ENCODE data around the gene ZNF467. TPM values are rescaled to one million over a fixed set of nuclear protein-coding genes. Genes with fewer than 3 reads are reported as not detected.

The ZNF467 gene
- total and polyA plus RNA-seq, 2 of the 8 experiments (the other 6 are each of a cell fraction or from before 2014, with no cell fraction given) = 0.50 to 0.51 TPM

DNA sequence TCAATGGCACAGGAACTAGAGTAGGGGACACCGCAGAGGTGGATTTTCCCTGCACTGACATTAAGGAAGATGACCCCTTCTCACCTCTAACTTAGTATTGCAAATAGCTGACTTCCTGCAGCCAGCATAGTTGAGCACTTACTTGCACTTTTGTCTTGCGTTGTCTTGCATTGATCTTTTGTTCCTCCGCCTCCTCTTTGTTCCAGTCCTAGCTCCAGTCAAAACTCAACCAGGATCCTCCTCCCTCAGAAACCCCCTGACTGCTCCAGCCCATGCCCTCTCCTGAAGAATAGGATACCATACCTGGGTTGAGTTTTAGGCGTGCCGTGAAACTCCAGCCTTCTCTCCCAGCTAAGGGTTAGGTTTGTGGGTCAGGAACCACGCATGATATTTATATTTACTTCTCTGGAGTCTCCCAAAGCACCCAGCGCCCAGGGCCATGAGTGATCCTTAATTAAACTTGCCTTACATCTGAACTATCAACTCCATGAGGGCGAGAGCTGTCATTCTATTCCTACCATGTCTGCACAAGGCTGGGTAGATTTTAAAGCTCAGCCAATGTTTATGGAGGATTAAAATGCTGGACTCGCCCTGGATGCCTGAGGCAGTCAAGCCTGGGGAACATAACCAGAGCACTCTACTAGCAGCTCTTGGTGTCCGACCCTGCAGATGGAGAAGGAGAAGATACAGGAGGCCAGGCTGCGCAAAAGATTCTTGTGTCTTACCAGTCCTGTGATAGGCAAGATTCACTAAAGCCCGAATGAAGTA, 14.1 kb downstream of the ZNF467 start (continued):
- no peak for TF ChIP-seq PHF8 (conservative IDR thresholded peaks at IDR 0.05; ENCODE audit: low read depth, low read length)
- no peak for TF ChIP-seq TCF12 (IDR thresholded peaks at IDR 0.05; ENCODE audit: low read depth, low read length)
- no peak for TF ChIP-seq SRF (IDR thresholded peaks at IDR 0.05; ENCODE audit: low read depth, low read length)
- no peak for TF ChIP-seq RFX5 (IDR thresholded peaks at IDR 0.05; ENCODE audit: borderline replicate concordance, low read depth, low read length)
- TF ChIP-seq SP4 (IDR thresholded peaks at IDR 0.05; ENCODE audit: low read length) = no peak
- TF ChIP-seq SIN3A (conservative IDR thresholded peaks at IDR 0.05 in 1 of 2, IDR thresholded peaks at IDR 0.05 in 1 of 2; ENCODE audit: low read depth in 1 of 2, low read length in 2 of 2) = no peak
- no peak for TF ChIP-seq RBBP5 (IDR thresholded peaks at IDR 0.05; ENCODE audit: borderline replicate concordance, low read depth, low read length)
- TF ChIP-seq SIRT6 (IDR thresholded peaks at IDR 0.05; ENCODE audit: low read length) = no peak
- no peak for TF ChIP-seq SUZ12 (IDR thresholded peaks at IDR 0.05; ENCODE audit: low read length)

Measured in H1 (cell line).